HG03460 (cell line): ENCODE measurements around the gene H1-8.

ENCODE experiments used
- ATAC-seq: cut with Tn5 transposase; IDR thresholded peaks from one replicate; pipeline ENCODE4 v1.9.1; 2021; ENCODE audit not compliant: unreplicated experiment

Gene H1-8

GRCh38 chr3:129592381-129593131 is 49.6 kb downstream of the H1-8 start:
- ATAC-seq: no peak

DNA sequence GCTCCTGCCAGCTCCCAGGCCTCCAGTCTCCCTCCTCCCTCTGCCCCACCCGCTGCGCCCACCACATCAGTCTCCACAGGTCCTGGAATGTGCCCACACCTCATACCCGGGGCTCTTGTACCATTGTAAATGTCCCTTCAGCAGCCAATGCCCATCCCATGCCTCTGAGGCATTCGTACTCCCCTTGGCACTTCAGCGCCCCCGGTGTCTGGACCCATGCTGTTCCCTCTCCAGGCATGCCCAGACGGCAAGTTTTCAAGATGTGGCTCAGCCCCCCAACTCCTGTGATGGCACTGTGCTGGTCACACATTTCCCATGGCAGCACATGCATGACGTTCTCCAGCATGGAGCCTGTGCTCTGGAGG is 50.2 kb downstream of the H1-8 start:
- no peak for ATAC-seq

DNA sequence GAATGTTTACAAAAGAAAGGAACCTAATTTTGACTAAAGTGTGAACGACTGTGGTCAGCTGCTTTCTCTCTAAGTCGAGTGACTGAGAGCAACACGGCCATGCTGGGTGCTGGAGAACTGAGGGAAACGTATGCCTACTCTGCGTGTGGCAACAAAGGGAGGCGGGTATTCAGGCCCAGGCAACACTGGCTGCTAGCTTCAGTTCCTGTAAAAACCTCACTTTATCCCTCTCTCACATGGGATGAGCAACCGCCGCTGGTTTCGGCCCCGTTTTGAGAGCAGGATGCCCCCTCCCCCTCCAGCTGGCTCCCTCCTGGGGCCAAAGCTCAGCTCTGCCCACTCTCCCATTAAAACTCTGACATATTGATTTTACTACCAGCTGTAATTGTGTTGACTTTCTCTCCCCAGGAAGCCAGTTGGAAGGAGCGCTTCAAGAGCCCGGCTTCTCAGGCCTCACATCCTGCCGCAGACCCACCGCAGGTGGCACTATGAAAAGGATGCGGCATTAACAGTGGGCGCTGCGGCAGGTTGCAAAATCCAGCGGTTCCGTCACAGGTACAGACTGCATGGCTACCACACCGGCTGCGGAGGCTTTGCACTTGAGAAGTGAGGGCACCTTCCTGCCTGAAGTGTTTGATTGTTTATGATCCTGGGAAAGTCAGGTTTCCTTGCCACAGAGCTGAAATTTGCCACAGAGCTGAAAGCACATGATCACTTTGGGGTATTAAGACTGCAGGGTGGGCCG is 50.8 kb downstream of the H1-8 start:
- no peak for ATAC-seq

- ATAC-seq: no peak
Observed at GRCh38 chr3:129594409-129594808, 51.4 kb downstream of the H1-8 start.

DNA sequence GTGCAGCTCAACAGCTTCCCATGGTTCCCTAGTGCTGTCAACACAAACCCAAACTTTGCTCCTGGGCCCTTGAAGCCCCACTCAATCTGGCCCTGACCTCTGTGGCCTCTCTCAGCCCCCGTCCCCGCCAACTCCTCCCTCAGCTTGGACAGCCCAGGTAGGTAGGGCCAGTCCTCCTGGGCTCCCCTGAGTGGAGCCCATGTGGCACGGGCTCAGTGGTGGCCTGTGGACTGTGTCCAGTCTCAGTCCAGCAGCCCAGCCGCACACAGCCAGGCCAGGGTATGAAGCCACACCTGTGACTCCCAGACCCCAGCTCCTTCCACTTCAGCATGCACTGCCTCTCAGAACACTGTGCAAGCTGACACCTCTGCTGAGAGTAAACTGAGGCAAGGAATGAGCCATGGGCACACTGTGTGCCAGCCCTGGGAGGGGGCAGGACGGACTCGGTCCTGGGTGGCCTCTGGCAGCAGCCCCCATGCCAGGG is 52.0 kb downstream of the H1-8 start:
- no peak for ATAC-seq

- ATAC-seq: no peak
Observed at GRCh38 chr3:129595544-129596193, 52.7 kb downstream of the H1-8 start.

- ATAC-seq: no peak
Observed at GRCh38 chr3:129596194-129597086, 53.5 kb downstream of the H1-8 start.

GRCh38 chr3:129597087-129597999 is 54.4 kb downstream of the H1-8 start:
- ATAC-seq: no peak

DNA sequence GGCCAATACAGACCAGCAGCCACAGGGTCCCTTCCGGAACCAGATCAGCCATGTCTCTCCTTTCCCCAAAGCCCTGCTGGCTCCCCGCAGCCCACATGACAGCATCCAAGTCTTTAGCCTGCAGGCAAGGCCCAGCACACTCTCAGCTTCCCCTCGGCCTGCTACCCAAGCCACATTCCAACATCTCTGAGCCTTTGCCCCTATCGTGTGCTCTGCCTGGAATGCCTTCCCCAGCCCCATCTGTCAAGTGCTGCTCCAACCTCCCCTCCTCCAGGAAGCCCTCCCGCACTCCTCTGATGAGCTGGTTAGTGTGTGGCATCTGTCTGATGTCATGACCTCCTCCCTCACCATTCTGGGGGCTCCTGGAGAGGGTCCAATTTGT is 55.0 kb downstream of the H1-8 start:
- no peak for ATAC-seq

- ATAC-seq: no peak
Observed at GRCh38 chr3:129598484-129598883, 55.5 kb downstream of the H1-8 start.

GRCh38 chr3:129599073-129599472 is 56.1 kb downstream of the H1-8 start:
- ATAC-seq: no peak

DNA sequence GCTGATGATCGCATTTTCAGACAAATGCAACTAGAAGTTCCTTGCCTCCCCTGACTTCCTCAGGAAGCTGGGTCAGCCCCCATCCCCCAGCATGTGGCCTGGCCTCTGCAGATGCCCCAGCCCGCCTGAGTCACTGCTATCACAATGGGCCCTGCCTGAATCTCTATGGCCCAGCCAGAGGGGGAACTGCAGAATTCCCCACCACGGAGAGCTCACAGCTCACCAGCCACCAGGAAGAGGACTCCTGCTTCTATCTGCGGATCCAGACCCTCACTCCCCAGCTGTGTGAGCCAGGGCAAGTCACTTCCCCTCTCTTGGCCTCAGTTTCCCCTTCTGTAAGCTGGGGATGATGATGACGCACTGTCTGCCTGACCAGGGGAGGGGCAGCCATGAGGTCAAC is 56.6 kb downstream of the H1-8 start:
- ATAC-seq: no peak

DNA sequence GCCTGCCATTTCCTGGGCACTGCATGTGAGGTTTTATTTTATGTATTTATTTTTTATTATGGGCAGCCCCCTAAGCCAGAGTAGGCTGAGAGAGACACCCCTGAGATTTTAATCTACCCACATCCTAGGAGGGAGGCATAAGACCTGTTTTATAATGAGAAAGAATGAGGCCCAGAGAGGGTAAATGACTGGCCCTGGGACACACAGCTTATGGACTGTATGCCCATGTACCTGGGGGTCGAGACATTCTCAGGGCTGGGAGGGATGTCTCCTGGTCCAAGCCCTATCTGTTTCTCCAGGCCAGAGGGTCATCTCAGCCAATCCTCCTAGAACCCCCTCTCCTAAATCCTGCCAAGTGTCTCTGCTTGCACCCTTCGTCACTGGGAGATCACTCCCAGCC is 57.4 kb downstream of the H1-8 start:
- ATAC-seq: no peak
